Keratinocyte (primary cell): ENCODE data around the gene STOX2. TPM values are rescaled to one million over a fixed set of nuclear protein-coding genes. Genes with fewer than 3 reads are reported as not detected.

Experiments
- DNase-seq: peaks from one replicate; pipeline ENCODE4 v3.0.0-alpha.2; 2011; ENCODE audit warnings: low read depth, missing footprints, low spot score
- FAIRE-seq: peaks from 2 replicates; lab custom pipeline; 2011; peaks lifted over from hg19 to GRCh38; lab: Jason Lieb, UNC
- H2AFZ ChIP-seq: 2 replicates; pipeline ENCODE4 v1.6.0; 2012; ENCODE audit warnings: low read length, control low read depth, inconsistent platforms; ENCODE audit not compliant: control insufficient read depth
- H3K27ac ChIP-seq: 2 replicates; pipeline ENCODE4 v1.5.1; 2011; ENCODE audit warnings: low read length; ENCODE audit not compliant: control insufficient read depth, insufficient read depth
- H3K27me3 ChIP-seq: 3 replicates; pipeline ENCODE4 v1.6.0; 2011; ENCODE audit warnings: low read length; ENCODE audit not compliant: control insufficient read depth, insufficient read depth; ENCODE audit errors: extremely low read depth
- H3K36me3 ChIP-seq, 2 experiments: 2 replicates in 1 of 2; 3 replicates in 1 of 2; pipeline ENCODE4 v1.5.1; 2011; ENCODE audit warnings: low read length in 2 of 2, mild to moderate bottlenecking in 1 of 2; ENCODE audit not compliant: control insufficient read depth in 2 of 2, insufficient read depth in 2 of 2; ENCODE audit errors: extremely low read depth in 1 of 2
- H3K4me1 ChIP-seq: 3 replicates; pipeline ENCODE4 v1.5.1; 2011; ENCODE audit warnings: low read length; ENCODE audit not compliant: control insufficient read depth, insufficient read depth; ENCODE audit errors: extremely low read depth
- H3K4me2 ChIP-seq: 3 replicates; pipeline ENCODE4 v1.6.0; 2011; ENCODE audit warnings: low read depth, low read length; ENCODE audit not compliant: control insufficient read depth, insufficient read depth; ENCODE audit errors: extremely low read depth
- H3K4me3 ChIP-seq, 3 experiments: fragments of 200-600 bp in 1 of 3; sonication (generic) in 1 of 3; 2 replicates in 2 of 3; 3 replicates in 1 of 3; pipeline ENCODE4 v1.5.1; 2011 to 2016; ENCODE audit warnings: low read length in 3 of 3, mild to moderate bottlenecking in 3 of 3, control low read depth in 2 of 3, inconsistent platforms in 1 of 3, low read depth in 1 of 3, mixed read lengths in 1 of 3, mixed run types in 1 of 3, moderate library complexity in 1 of 3; ENCODE audit not compliant: control insufficient read depth in 2 of 3, insufficient read depth in 2 of 3; ENCODE audit errors: extremely low read depth in 1 of 3
- H3K79me2 ChIP-seq: 2 replicates; pipeline ENCODE4 v1.6.0; 2012; ENCODE audit warnings: low read length; ENCODE audit not compliant: control insufficient read depth, insufficient read depth
- H3K9ac ChIP-seq: 3 replicates; pipeline ENCODE4 v1.6.0; 2011; ENCODE audit warnings: low read length; ENCODE audit not compliant: control insufficient read depth, insufficient read depth; ENCODE audit errors: extremely low read depth
- H3K9me1 ChIP-seq: 3 replicates; pipeline ENCODE4 v1.6.0; 2011; ENCODE audit warnings: low read length; ENCODE audit not compliant: control insufficient read depth, insufficient read depth; ENCODE audit errors: extremely low read depth
- H3K9me3 ChIP-seq: 2 replicates; pipeline ENCODE4 v1.5.1; 2012; ENCODE audit warnings: low read depth, low read length; ENCODE audit not compliant: control insufficient read depth
- H4K20me1 ChIP-seq: 3 replicates; pipeline ENCODE4 v1.6.0; 2011; ENCODE audit warnings: low read length; ENCODE audit not compliant: control insufficient read depth, insufficient read depth; ENCODE audit errors: extremely low read depth
- EZH2 ChIP-seq: IDR thresholded peaks from one replicate; pipeline ENCODE4 v1.6.1; 2012; ENCODE audit warnings: inconsistent platforms, mild to moderate bottlenecking, low read length, moderate library complexity
- dilution Hi-C: fragments of 300-500 bp; cut with MboI; formaldehyde crosslinking; loops from one replicate; pipeline ENCODE4 v1.7.0; 2020; ENCODE audit warnings: low sequenced_read_pairs; ENCODE audit not compliant: extremely low pct_ligation_motif_present
- polyA plus RNA-seq, 5 experiments: library from polyadenylated mRNA; depleted of rRNA in 3 of 5; stranded (reverse) in 3 of 5; stranded (forward) in 1 of 5; unstranded in 1 of 5; fragments of >200 nt; gene quantifications; 1 replicate in 1 of 5; 2 replicates in 3 of 5; 3 replicates in 1 of 5; pipeline versions ENCODE4 v1.2.1 to v1.2.3, GENCODE V29; 2011 to 2012; ENCODE audit warnings: missing spikeins in 2 of 5, low read depth in 1 of 5, low replicate concordance in 1 of 5
- TF ChIP-seq, protein P1 (sequence below), 3 experiments: IDR thresholded peaks in 1 of 3; conservative IDR thresholded peaks in 1 of 3; optimal IDR thresholded peaks in 1 of 3; 2 replicates in 2 of 3; 3 replicates in 1 of 3; pipeline versions ENCODE3 to v1.5.1; 2011; ENCODE audit warnings: low read length in 3 of 3, mild to moderate bottlenecking in 3 of 3, moderate library complexity in 2 of 3, control low read depth in 1 of 3, inconsistent platforms in 1 of 3; ENCODE audit not compliant: insufficient read depth in 2 of 3; ENCODE audit errors: extremely low read depth in 1 of 3

The STOX2 gene
- polyA plus RNA-seq, 1 donor (not counting 4 experiments of a cell fraction or from before 2014, with no cell fraction given) = 1.6 TPM

DNA sequence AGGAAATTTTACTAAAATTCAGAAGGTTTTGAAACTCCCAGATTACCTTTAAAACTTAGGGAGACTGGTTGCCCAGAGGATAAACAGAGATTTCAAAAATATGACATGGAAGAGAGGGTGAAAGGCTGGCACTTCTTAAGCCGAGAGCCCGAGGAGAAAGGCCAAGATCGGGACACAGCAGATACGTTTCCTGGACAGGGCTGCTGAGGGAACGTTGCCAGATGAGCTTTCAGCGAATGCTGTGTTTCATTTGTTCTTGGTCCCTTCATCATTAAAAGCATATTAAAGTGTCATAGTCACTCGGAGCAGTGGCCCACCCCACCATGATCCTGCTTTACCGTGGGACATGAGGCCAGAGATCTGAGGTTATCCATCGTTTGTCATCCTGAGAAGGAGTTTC, 37.9 kb upstream of the STOX2 start:
- H3K4me2 ChIP-seq = no peak overlapping the region
- H3K36me3 ChIP-seq = no peaks in the 10 kb centered on the region
- no peak for DNase-seq
- H3K4me3 ChIP-seq = no peak overlapping the region
- no peaks in the 10 kb centered on the region for H4K20me1 ChIP-seq
- no peaks in the 10 kb centered on the region for H3K27me3 ChIP-seq
- no peaks in the 10 kb centered on the region for H3K4me1 ChIP-seq
- H2AFZ ChIP-seq = no peak overlapping the region
- no peaks in the 10 kb centered on the region for H3K9me1 ChIP-seq
- no peak for FAIRE-seq
- TF ChIP-seq EZH2 = no peak
- TF ChIP-seq, protein P1, sequence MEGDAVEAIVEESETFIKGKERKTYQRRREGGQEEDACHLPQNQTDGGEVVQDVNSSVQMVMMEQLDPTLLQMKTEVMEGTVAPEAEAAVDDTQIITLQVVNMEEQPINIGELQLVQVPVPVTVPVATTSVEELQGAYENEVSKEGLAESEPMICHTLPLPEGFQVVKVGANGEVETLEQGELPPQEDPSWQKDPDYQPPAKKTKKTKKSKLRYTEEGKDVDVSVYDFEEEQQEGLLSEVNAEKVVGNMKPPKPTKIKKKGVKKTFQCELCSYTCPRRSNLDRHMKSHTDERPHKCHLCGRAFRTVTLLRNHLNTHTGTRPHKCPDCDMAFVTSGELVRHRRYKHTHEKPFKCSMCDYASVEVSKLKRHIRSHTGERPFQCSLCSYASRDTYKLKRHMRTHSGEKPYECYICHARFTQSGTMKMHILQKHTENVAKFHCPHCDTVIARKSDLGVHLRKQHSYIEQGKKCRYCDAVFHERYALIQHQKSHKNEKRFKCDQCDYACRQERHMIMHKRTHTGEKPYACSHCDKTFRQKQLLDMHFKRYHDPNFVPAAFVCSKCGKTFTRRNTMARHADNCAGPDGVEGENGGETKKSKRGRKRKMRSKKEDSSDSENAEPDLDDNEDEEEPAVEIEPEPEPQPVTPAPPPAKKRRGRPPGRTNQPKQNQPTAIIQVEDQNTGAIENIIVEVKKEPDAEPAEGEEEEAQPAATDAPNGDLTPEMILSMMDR (optimal IDR thresholded peaks at IDR 0.05 in 1 of 3, IDR thresholded peaks at IDR 0.05 in 1 of 3, conservative IDR thresholded peaks at IDR 0.05 in 1 of 3; ENCODE audit: extremely low read depth in 1 of 3, insufficient read depth in 2 of 3, low read length in 3 of 3) = no peak
- dilution Hi-C loops = no loop called here
- H3K27ac ChIP-seq = no peak overlapping the region
- H3K79me2 ChIP-seq = no peaks in the 10 kb centered on the region
- H3K9ac ChIP-seq = no peak overlapping the region
- H3K9me3 ChIP-seq = no peaks in the 10 kb centered on the region

DNA sequence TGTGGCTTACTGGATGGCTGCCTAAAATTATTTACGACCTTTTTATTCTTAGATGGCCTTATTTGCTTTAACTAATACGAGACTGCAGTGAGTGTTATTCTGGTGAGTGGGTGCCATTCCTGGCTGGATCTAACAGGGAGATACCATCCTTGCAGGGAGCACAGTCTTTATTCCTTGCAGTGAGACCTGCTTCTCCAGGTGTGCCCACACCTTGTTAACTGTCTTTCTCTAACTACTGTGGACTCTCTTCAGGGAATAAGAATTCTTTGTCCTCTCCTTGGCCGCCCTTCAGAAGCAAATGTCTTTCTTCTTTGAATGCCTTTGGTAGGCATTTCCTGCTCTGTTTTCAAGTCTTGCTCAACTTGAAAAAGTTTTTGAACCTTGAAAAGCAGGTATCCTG, 34.1 kb upstream of the STOX2 start:
- H3K9me1 ChIP-seq = no peaks in the 10 kb centered on the region
- H3K4me2 ChIP-seq = no peak overlapping the region
- no peaks in the 10 kb centered on the region for H4K20me1 ChIP-seq
- H3K4me3 ChIP-seq = no peak overlapping the region
- no peak for TF ChIP-seq EZH2
- TF ChIP-seq, protein P1 (optimal IDR thresholded peaks at IDR 0.05 in 1 of 3, IDR thresholded peaks at IDR 0.05 in 1 of 3, conservative IDR thresholded peaks at IDR 0.05 in 1 of 3; ENCODE audit: extremely low read depth in 1 of 3, insufficient read depth in 2 of 3, low read length in 3 of 3) = no peak
- H3K9me3 ChIP-seq = no peaks in the 10 kb centered on the region
- H3K36me3 ChIP-seq = no peaks in the 10 kb centered on the region
- dilution Hi-C loops = no loop called here
- peaks cover 10% of the 10 kb centered on the region for H3K4me1 ChIP-seq
- no peaks in the 10 kb centered on the region for H3K27me3 ChIP-seq
- DNase-seq (no peak), FAIRE-seq (peak; percentile 13)
- H2AFZ ChIP-seq = no peak overlapping the region
- H3K9ac ChIP-seq = no peak overlapping the region
- H3K79me2 ChIP-seq = no peaks in the 10 kb centered on the region
- H3K27ac ChIP-seq = no peak overlapping the region
